ENCODE results near the gene NUDT10.

DNA sequence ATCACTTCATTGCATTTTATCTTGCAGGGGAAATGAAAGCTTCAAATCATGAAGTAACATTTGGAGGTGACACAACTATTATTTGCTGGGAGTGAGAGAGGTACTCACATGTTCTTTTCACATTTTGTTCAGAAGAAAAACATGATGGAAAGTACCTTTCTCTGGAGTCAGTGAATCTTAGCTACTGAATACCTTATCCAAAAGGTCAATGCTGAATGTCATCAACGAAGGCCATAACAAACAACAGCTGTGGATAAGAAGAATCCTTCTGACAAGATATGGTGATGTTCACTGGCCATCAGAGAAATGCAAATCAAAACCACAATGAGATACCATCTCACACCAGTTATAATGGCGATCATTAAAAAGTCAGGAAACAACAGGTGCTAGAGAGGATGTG, 36.5 kb upstream of the NUDT10 start:
- no peak for TF ChIP-seq POLR2A (IDR thresholded peaks at IDR 0.05)
- no peak for TF ChIP-seq EP300 (IDR thresholded peaks at IDR 0.05)
- TF ChIP-seq, protein P1, sequence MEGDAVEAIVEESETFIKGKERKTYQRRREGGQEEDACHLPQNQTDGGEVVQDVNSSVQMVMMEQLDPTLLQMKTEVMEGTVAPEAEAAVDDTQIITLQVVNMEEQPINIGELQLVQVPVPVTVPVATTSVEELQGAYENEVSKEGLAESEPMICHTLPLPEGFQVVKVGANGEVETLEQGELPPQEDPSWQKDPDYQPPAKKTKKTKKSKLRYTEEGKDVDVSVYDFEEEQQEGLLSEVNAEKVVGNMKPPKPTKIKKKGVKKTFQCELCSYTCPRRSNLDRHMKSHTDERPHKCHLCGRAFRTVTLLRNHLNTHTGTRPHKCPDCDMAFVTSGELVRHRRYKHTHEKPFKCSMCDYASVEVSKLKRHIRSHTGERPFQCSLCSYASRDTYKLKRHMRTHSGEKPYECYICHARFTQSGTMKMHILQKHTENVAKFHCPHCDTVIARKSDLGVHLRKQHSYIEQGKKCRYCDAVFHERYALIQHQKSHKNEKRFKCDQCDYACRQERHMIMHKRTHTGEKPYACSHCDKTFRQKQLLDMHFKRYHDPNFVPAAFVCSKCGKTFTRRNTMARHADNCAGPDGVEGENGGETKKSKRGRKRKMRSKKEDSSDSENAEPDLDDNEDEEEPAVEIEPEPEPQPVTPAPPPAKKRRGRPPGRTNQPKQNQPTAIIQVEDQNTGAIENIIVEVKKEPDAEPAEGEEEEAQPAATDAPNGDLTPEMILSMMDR (IDR thresholded peaks at IDR 0.05), result no peak
- no peak for TF ChIP-seq POLR2AphosphoS5 (IDR thresholded peaks at IDR 0.05)

Measured in upper lobe of left lung (tissue), 4 donors.